ENCODE measurements around the gene HMGXB4. TPM values are rescaled to one million over a fixed set of nuclear protein-coding genes. Genes with fewer than 3 reads are reported as not detected.

Gene HMGXB4
- total and polyA plus RNA-seq, 12 donors: 3.6 to 13.0 (median 9.1) TPM

DNA sequence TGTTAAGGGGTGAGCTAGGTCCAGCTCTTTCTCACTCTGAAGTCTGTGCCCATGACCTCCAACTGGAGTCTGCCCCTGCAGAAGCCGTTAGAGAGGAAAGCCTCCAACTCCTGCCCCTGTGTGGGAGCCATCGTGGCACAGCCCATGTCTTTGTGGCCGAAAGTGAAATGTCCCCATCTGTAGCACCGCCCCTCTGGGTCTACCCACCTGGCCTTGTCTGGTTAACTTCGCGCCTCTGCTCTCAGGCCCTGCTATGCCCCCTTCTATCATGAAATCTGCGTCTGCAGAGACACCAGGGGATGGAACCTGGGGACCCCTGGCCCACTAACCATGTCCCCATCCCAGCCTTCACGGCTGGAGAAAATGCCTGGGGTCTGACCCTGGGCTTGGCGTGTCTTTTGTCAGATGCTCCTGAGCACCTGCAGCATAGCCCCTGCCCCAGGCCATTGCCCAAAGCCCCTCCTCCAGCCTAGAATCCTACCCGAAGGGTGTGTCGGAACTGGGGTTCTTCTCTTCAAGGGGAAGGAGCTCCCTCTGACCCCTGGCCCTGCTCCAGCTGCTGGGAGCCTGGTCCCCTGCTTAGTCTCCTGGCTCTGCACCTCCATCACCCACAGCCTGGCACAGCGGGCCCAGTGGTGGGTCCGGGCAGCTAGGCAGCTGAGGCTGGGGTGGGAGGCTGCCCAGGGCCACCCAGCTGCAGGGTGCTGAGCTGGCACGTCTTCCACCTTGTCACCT lies 87.8 kb downstream of the HMGXB4 start:
- H3K36me3 ChIP-seq: peaks cover 0 to 80% (median 37%) of the 10 kb centered on the region in 9 donors
- 93 to 94% methylated on average over 14 of the region's 14 CpGs for WGBS, 2 donors
- no peak overlapping the region for H3K4me3 ChIP-seq
- DNase-seq (no peak), ATAC-seq (no peak)
- peaks cover 0 to 12% (median 4%) of the 10 kb centered on the region in 9 donors for H3K4me1 ChIP-seq
- intact Hi-C loops (cut with DNase I): loop anchor here in 1 of 10 donors (5.0 kb wide), 1 partner anchor 237 kb away; no protein-coding TSS in a partner anchor
- H3K9me3 ChIP-seq: no peaks in the 10 kb centered on the region
- TF ChIP-seq, protein P1, sequence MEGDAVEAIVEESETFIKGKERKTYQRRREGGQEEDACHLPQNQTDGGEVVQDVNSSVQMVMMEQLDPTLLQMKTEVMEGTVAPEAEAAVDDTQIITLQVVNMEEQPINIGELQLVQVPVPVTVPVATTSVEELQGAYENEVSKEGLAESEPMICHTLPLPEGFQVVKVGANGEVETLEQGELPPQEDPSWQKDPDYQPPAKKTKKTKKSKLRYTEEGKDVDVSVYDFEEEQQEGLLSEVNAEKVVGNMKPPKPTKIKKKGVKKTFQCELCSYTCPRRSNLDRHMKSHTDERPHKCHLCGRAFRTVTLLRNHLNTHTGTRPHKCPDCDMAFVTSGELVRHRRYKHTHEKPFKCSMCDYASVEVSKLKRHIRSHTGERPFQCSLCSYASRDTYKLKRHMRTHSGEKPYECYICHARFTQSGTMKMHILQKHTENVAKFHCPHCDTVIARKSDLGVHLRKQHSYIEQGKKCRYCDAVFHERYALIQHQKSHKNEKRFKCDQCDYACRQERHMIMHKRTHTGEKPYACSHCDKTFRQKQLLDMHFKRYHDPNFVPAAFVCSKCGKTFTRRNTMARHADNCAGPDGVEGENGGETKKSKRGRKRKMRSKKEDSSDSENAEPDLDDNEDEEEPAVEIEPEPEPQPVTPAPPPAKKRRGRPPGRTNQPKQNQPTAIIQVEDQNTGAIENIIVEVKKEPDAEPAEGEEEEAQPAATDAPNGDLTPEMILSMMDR (IDR thresholded peaks at IDR 0.05): no peak
- H3K27ac ChIP-seq: no peak overlapping the region
- no peaks in the 10 kb centered on the region for H3K27me3 ChIP-seq

Small RNAs within 50 kb of the gene (microRNA-seq; reads per million reads assigned to microRNA genes)
- gene MIR3909 (5.4 to 8.2 reads per million in 2 donors), gene MIR6069 (0 reads per million in 2 donors)

Other genes starting within 250 kb of the HMGXB4 start
- gene ISX, start 191.3 kb upstream of the HMGXB4 start, total RNA-seq: not detected
- not detected for gene ISX, start 191.3 kb upstream of the HMGXB4 start, polyA plus RNA-seq
- gene TOM1, start 42.4 kb downstream of the HMGXB4 start, total RNA-seq: 10 to 100 TPM; 51.1 to 72.5 (median 62.6) TPM
- 10 to 100 TPM; 55.0 to 64.6 TPM for gene TOM1, start 42.4 kb downstream of the HMGXB4 start, polyA plus RNA-seq
- gene HMOX1, start 123.6 kb downstream of the HMGXB4 start, total RNA-seq: 10 to 100 TPM in 1 of 10 donors, 1 to 10 TPM in 9; 1.6 to 68.0 (median 4.3) TPM
- gene HMOX1, start 123.6 kb downstream of the HMGXB4 start, polyA plus RNA-seq: 1 to 10 TPM; 3.5 to 4.9 TPM
- 10 to 100 TPM in 7 of 10 donors, 1 to 10 TPM in 3; 7.0 to 21.4 (median 11.2) TPM for gene MCM5, start 142.6 kb downstream of the HMGXB4 start, total RNA-seq
- 10 to 100 TPM in 1 of 2 donors, 1 to 10 TPM in 1; 5.7 to 15.1 TPM for gene MCM5, start 142.6 kb downstream of the HMGXB4 start, polyA plus RNA-seq

Data from heart right ventricle (tissue), 16 donors.